Measurements from ENCODE around the gene GRID1.

The GRID1 gene

GRCh38 chr10:86282664-86283465, 83.7 kb downstream of the GRID1 start:
- no peak for DNase-seq (ENCODE audit: insufficient read length, low spot score)
- FAIRE-seq, result no peak

GRCh38 chr10:86281396-86281795, 85.2 kb downstream of the GRID1 start:
- FAIRE-seq, result no peak
- no peak for DNase-seq (ENCODE audit: insufficient read length, low spot score)

- FAIRE-seq, result no peak
These were observed 97.3 kb downstream of the GRID1 start for GRCh38 chr10:86269332-86269731.

GRCh38 chr10:86267286-86268195, 99.1 kb downstream of the GRID1 start:
- FAIRE-seq (no peak), DNase-seq (ENCODE audit: insufficient read length, low spot score) (no peak)

More at GRCh38 chr10:86269332-86269731, 97.3 kb downstream of the GRID1 start:
- DNase-seq (ENCODE audit: insufficient read length, low spot score), result no peak

GRCh38 chr10:86266446-86267242, 100.0 kb downstream of the GRID1 start:
- FAIRE-seq, result no peak
- DNase-seq (ENCODE audit: insufficient read length, low spot score), result no peak

- DNase-seq (ENCODE audit: insufficient read length, low spot score) (no peak), FAIRE-seq (no peak)
These were observed 100.7 kb downstream of the GRID1 start for GRCh38 chr10:86265895-86266259.

- DNase-seq (ENCODE audit: insufficient read length, low spot score) (no peak), FAIRE-seq (no peak)
These were observed 101.2 kb downstream of the GRID1 start for GRCh38 chr10:86265236-86265894.

GRCh38 chr10:86264481-86265231, 101.9 kb downstream of the GRID1 start:
- DNase-seq (ENCODE audit: insufficient read length, low spot score) (no peak), FAIRE-seq (no peak)

- FAIRE-seq (no peak), DNase-seq (ENCODE audit: insufficient read length, low spot score) (no peak)
These were observed 102.7 kb downstream of the GRID1 start for GRCh38 chr10:86263907-86264306.

- DNase-seq (ENCODE audit: insufficient read length, low spot score) (no peak), FAIRE-seq (no peak)
These were observed 103.4 kb downstream of the GRID1 start for GRCh38 chr10:86263209-86263608.

- no peak for DNase-seq (ENCODE audit: insufficient read length, low spot score)
- no peak for FAIRE-seq
These were observed 103.9 kb downstream of the GRID1 start for GRCh38 chr10:86262688-86263181.

- no peak for FAIRE-seq
- DNase-seq (ENCODE audit: insufficient read length, low spot score), result no peak
These were observed 104.5 kb downstream of the GRID1 start for GRCh38 chr10:86261941-86262687.

- FAIRE-seq (no peak), DNase-seq (ENCODE audit: insufficient read length, low spot score) (no peak)
These were observed 105.1 kb downstream of the GRID1 start for GRCh38 chr10:86261470-86261869.

GRCh38 chr10:86260564-86260963, 106.0 kb downstream of the GRID1 start:
- FAIRE-seq (no peak), DNase-seq (ENCODE audit: insufficient read length, low spot score) (no peak)

- no peak for FAIRE-seq
- no peak for DNase-seq (ENCODE audit: insufficient read length, low spot score)
These were observed 106.6 kb downstream of the GRID1 start for GRCh38 chr10:86259901-86260562.

GRCh38 chr10:86258941-86259340, 107.7 kb downstream of the GRID1 start:
- FAIRE-seq (no peak), DNase-seq (ENCODE audit: insufficient read length, low spot score) (no peak)

- no peak for DNase-seq (ENCODE audit: insufficient read length, low spot score)
- no peak for FAIRE-seq
These were observed 108.1 kb downstream of the GRID1 start for GRCh38 chr10:86258499-86258898.

GRCh38 chr10:86257683-86258082, 108.9 kb downstream of the GRID1 start:
- DNase-seq (ENCODE audit: insufficient read length, low spot score), result no peak
- no peak for FAIRE-seq

All from HTR-8/SVneo (cell line).